NK-92 (cell line): ENCODE data around the gene SIL1.

Experiments
- DNase-seq: peaks from one replicate; lab custom pipeline; 2025; ENCODE audit not compliant: unreplicated experiment; lab: John Stamatoyannopoulos, UW

The SIL1 gene

GRCh38 chr5:139146809-139147482, 51.2 kb downstream of the SIL1 start:
- DNase-seq: no peak

- DNase-seq: no peak
These were observed 56.5 kb downstream of the SIL1 start for GRCh38 chr5:139141446-139142204.

GRCh38 chr5:139140591-139141071, 57.5 kb downstream of the SIL1 start:
- no peak for DNase-seq

- no peak for DNase-seq
These were observed 59.4 kb downstream of the SIL1 start for GRCh38 chr5:139138809-139139208.

GRCh38 chr5:139138109-139138508, 60.1 kb downstream of the SIL1 start:
- no peak for DNase-seq

GRCh38 chr5:139137697-139138096, 60.5 kb downstream of the SIL1 start:
- DNase-seq: no peak

- no peak for DNase-seq
These were observed 63.3 kb downstream of the SIL1 start for GRCh38 chr5:139134906-139135305.

- no peak for DNase-seq
These were observed 64.9 kb downstream of the SIL1 start for GRCh38 chr5:139133282-139133681.

GRCh38 chr5:139132515-139132914, 65.7 kb downstream of the SIL1 start:
- DNase-seq: no peak

- DNase-seq: no peak
These were observed 66.2 kb downstream of the SIL1 start for GRCh38 chr5:139131921-139132432.

- no peak for DNase-seq
These were observed 66.7 kb downstream of the SIL1 start for GRCh38 chr5:139131465-139131864.

- DNase-seq: no peak
These were observed 67.1 kb downstream of the SIL1 start for GRCh38 chr5:139131062-139131461.

- no peak for DNase-seq
These were observed 68.0 kb downstream of the SIL1 start for GRCh38 chr5:139130214-139130613.

- no peak for DNase-seq
These were observed 71.5 kb downstream of the SIL1 start for GRCh38 chr5:139126711-139127111.

GRCh38 chr5:139125991-139126390, 72.2 kb downstream of the SIL1 start:
- DNase-seq: no peak

- DNase-seq: no peak
These were observed 73.2 kb downstream of the SIL1 start for GRCh38 chr5:139124774-139125520.

- DNase-seq: no peak
These were observed 77.0 kb downstream of the SIL1 start for GRCh38 chr5:139121120-139121519.

GRCh38 chr5:139120521-139120920, 77.6 kb downstream of the SIL1 start:
- DNase-seq: no peak

GRCh38 chr5:139118804-139119203, 79.4 kb downstream of the SIL1 start:
- no peak for DNase-seq

- DNase-seq: no peak
These were observed 80.8 kb downstream of the SIL1 start for GRCh38 chr5:139117342-139117884.

- DNase-seq: no peak
These were observed 82.0 kb downstream of the SIL1 start for GRCh38 chr5:139116100-139116655.
